NCI-H748 treated with DMSO at 0.1 percent for 48 hours (cell line): ENCODE measurements around the gene HOOK2.
"Not testable (repeated sequence)": the region's sequence is repeated elsewhere in the genome, so short reads cannot be mapped to it uniquely, and the experiment has no call there.

ENCODE experiments used
- DNase-seq: peaks from one replicate; lab custom pipeline; 2025; lab: John Stamatoyannopoulos, UW

Gene HOOK2

DNA sequence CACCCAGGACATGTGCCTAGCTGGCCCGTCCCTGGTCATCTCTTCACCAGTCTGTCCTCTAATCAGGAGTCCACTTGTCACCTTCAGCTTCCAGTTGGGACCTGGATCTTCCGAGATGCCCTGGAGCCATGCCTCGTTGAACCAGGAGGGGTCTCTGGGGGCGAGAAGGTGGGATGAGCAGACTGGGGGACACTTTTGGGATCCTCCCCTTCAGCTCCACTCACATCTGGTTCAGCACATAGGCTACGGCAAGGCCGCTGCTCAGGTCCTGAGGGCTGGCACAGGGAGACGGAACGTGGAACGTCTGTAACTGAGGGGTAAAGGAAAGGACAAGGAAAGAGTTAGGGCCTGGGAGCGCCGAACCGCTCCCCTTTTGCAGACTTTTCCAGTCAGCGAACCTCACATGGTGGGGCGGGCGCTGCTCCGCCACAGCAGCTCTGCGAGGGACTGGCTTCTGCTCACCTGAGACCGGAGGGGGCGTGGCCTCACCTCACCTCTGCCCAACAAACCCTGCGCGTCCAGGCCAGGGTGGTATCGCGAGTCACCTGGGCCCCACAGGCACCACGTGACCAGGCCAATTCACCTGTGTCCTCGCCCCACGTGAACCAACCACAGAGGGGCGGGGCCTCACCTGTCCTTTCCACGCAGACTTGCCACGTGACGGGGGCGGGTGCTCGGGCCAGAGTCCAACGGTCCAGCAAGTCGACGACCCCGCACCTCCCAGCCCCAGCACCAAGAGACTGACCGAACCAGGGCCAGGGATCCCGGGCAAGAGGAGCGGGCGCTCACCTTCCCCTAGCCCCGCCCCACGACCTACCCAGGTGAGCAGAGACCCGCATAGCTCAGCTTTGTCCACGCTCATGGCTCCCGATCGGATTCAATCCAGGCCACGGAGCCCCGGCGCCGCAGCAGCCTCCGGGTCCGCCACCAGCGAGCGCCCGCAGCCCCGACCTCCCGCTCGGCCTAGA is at the start of gene HOOK2:
Gene HOOK2, minus strand, starts transcription at position 965 of the 968 bp plus-strand sequence. Its CDS starts 103 bp downstream, at position 862.
- DNase-seq: peak; percentile 32

DNA sequence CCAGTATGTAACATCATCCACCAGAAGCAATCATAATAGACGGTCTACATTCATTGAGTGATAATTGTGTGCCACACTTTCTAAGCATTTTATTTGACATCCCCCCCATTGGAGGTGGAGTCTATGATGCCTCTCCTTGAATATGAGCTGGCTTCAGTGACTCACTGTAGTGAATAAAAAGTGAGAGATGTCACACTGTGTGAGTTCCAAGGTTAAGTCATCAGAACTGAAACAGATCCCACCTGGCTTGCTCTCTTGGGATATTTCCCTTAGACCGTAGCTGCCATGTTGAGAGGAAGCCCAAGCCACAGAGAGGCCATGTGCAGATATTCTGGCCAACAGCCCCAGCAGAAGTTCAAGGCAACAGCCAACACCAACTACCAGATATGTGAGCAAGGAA is 46.4 kb upstream of the HOOK2 start:
- no peak for DNase-seq

DNA sequence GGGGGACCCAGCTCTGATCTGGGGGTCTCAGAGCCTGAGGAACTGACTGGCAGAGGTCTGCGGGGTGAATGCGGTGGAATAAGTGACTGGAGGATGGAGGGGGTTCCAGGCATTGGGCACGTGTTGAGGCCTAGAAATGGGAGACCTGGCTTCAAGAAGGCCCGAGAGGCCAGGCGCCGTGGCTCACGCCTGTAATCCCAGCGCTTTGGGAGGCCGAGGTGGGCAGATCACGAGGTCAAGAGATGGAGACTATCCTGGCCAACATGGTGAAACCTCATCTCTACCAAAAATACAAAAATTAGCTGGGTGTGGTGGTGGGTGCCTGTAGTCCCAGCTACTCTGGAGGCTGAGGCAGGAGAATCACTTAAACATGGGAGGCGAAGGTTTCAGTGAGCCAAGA is 42.5 kb upstream of the HOOK2 start:
- not testable (repeated sequence) for DNase-seq

GRCh38 chr19:12817188-12817587 is 41.8 kb upstream of the HOOK2 start:
- not testable (repeated sequence) for DNase-seq

GRCh38 chr19:12815088-12815487 is 39.7 kb upstream of the HOOK2 start:
- no peak for DNase-seq

DNA sequence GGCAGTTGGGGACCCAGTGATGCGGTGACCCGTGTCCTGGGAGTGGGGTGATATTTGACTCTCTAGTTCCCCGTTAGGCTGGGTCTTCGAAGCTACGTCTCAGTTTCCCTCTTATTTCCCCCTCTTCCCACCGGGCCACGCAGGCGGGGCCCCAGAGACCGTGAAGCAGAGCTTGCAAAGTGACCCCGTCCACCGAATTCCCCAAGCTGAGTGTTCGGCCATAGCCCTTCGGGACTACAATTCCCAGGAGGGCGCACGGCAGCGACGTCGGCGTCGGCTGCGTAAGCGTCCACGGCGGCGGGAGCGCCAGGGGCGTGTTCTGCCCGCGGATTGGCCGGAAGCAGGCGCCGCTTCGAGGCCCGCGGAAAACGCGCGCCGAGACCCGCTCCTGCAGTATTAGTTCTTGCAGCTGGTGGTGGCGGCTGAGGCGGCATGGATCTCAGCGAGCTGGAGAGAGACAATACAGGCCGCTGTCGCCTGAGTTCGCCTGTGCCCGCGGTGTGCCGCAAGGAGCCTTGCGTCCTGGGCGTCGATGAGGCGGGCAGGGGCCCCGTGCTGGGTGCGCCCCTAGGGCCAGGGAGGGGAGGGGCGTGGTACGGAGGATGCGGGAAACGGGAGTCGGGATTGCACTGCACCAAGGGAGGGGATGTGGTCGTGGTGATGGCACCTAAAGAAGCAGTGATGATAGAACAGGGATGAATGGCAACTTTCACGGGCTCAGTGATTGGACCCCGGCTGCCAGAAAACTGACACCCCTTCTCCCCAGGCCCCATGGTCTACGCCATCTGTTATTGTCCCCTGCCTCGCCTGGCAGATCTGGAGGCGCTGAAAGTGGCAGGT is 31.1 kb upstream of the HOOK2 start, which contains the start of gene RNASEH2A:
Gene RNASEH2A, plus strand, starts transcription at position 343 of the 840 bp plus-strand sequence. Its CDS starts 90 bp downstream, at position 433.
- peak; percentile 55 for DNase-seq

DNA sequence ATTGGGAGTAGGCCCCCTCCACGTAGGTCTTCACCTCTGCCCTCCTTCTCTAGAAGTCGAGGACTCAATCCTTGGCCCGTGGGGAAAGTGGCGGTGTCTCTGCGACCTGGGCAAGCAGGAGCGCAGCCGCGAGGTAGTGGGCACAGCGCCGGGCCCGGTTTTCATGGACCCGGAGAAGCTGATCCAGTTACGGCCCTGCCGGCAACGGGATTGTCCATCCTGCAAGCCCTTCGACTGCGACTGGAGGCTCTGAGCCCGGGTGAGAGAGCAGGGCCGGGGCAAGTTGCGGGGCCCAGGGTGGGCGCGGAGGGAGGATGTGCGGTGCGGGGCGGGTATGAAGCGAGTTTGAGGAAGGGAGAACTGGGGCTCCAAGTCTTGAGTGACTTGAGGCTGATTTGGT is 28.7 kb upstream of the HOOK2 start:
- DNase-seq: no peak

GRCh38 chr19:12802267-12803106 is 27.1 kb upstream of the HOOK2 start:
- DNase-seq: no peak

DNA sequence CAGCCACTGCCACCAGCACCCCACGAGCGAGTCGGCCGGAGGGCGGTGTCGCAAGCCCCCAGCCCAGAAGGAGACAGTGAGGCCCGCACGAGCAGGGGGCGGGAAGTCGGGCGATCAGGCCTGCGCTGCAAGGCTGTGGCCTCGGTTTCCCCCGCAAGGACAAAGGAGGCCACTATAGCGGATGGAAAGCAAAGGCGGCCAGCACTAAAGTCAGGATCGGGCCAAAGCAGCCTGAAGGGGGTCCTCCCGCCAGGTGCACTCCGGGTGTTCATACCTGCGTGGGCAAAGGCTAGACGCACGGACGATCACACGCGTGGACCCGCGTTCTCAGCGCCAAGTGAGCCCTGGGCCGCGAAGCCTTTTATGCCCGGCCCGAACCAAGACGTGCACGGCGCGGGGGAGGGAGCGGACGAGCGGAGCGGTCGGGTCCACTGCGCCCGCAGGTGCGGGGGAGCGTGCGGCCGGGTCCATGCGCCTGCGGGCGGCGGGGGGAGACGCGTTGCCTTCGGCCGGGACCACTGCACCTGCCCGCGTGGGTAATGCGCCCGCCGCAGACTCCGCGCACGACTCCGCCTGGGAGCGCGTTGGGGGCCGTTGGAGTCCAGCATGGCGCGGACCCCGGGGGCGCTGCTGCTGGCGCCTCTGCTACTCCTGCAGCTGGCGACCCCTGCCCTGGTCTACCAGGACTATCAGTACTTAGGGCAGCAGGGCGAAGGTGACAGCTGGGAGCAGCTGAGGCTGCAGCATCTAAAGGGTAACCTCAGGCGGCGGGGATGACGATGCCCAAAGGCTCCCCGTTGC is 26.3 kb upstream of the HOOK2 start, which contains the start of the genes PRDX2 and THSD8:
Gene PRDX2, minus strand, starts transcription at position 335 of the 801 bp plus-strand sequence. CDS start 539 bp downstream, outside the sequence.
Gene THSD8, plus strand, starts transcription at position 604 of the 801 bp plus-strand sequence. Its CDS starts 3 bp downstream, at position 607.
- peak; percentile 35 for DNase-seq

- DNase-seq: no peak
Observed at GRCh38 chr19:12800923-12801465, 25.6 kb upstream of the HOOK2 start.

DNA sequence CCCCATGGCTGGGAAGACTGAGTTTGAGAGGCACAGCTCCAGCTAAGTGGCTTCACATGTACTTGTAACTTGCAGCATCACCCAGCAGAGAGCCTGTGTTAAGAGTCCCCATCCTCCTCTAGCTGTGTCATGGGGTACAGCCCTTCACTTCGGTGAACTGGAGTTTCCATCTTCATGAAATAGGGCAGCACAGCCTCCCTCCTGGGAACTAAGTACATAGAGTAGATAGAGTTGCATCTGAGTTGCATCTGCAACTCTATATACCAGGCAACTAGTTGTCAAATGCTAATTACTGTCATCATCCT is 25.1 kb upstream of the HOOK2 start:
- no peak for DNase-seq

GRCh38 chr19:12799742-12800465 is 24.6 kb upstream of the HOOK2 start:
- no peak for DNase-seq

DNA sequence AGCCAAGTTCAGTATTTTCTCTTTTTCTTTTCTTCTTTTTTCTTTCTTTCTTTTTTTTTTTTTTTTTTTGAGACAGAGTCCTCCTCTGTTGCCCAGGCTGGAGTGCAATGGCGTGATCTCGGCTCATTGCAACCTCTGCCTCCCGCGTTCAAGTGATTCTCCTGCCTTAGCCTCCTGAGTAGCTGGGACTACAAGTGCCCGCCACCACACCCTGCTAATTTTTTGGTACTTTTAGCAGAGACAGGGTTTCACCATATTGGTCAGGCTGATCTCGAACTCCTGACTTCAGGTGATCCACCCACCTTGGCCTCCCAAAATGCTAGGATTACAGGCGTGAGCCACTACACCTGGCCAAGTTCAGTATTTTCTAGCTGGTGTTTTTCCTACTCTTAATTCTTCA is 22.3 kb upstream of the HOOK2 start:
- not testable (repeated sequence) for DNase-seq

- no peak for DNase-seq
Observed at GRCh38 chr19:12797141-12797587, 21.8 kb upstream of the HOOK2 start.

GRCh38 chr19:12796146-12797071 is 21.1 kb upstream of the HOOK2 start:
- DNase-seq: peak; percentile 54

GRCh38 chr19:12794971-12795381 is 19.6 kb upstream of the HOOK2 start:
- DNase-seq: no peak

- no peak for DNase-seq
Observed at GRCh38 chr19:12794196-12794941, 19.0 kb upstream of the HOOK2 start.
